ENCODE results near the gene CYB5R4. TPM values are rescaled to one million over a fixed set of nuclear protein-coding genes. Genes with fewer than 3 reads are reported as not detected.

CYB5R4 gene
- total RNA-seq, 1 experiment from 2014 or later = 17.5 TPM

- Mint-ChIP-seq H3K9me3 (peaks cover 0 to 5% of the 10 kb centered on the region in 2 experiments; a peak in 3 of 5 replicates), H3K27ac (no peak overlapping the region), H3K4me1 (no peaks in the 10 kb centered on the region), H3K4me3 (no peak overlapping the region), H3K36me3 (ENCODE audit: insufficient read depth in 1 of 3, low read depth in 3 of 3) (peaks cover 0 to 22% (median 9%) of the 10 kb centered on the region in 3 experiments; a peak in 5 of 7 replicates), H3K27me3 (ENCODE audit: low read depth) (no peaks in the 10 kb centered on the region)
- Histone ChIP-seq H3K9me3 (ENCODE audit: control insufficient read depth, low read depth, low read length) (no peaks in the 10 kb centered on the region), H3K4ac (ENCODE audit: low read depth, low read length) (no peak overlapping the region), H2BK120ac (ENCODE audit: low read depth, low read length, poor library complexity, severe bottlenecking) (no peak overlapping the region), H3K9ac (ENCODE audit: extremely low read depth, insufficient read length, low read length) (no peak overlapping the region), H4K8ac (replicated peaks; ENCODE audit: insufficient read length, low read depth, low read length) (no peak overlapping the region), H3K4me1 (ENCODE audit: insufficient read depth, low read length) (no peaks in the 10 kb centered on the region), H3K27ac (ENCODE audit: insufficient read length, low read depth, low read length) (no peak overlapping the region), H4K91ac (ENCODE audit: insufficient read length, low read depth, low read length) (no peak overlapping the region), H2BK5ac (ENCODE audit: insufficient read length, low read length) (no peak overlapping the region), H3K23ac (ENCODE audit: insufficient read length, low read depth, low read length) (no peak overlapping the region), H3K27me3 (ENCODE audit: insufficient read depth, low read length) (no peaks in the 10 kb centered on the region), H3T11ph (ENCODE audit: low read length) (no peak overlapping the region), H4K20me1 (ENCODE audit: control insufficient read depth, insufficient read depth, insufficient read length) (no peaks in the 10 kb centered on the region), H3K23me2 (ENCODE audit: insufficient read length, low read depth, low read length, poor library complexity, severe bottlenecking) (no peaks in the 10 kb centered on the region), H2BK20ac (ENCODE audit: low read depth, low read length, poor library complexity, severe bottlenecking) (no peak overlapping the region), H4K5ac (ENCODE audit: insufficient read length, low read depth, low read length) (no peak overlapping the region), H3K18ac (ENCODE audit: insufficient read length, low read depth, low read length) (no peak overlapping the region), H3K79me1 (ENCODE audit: insufficient read depth, low read depth, low read length, poor library complexity, severe bottlenecking) (peaks cover 7% of the 10 kb centered on the region), H3K79me2 (ENCODE audit: insufficient read depth, low read length) (no peaks in the 10 kb centered on the region; the same call in 1 of the 2 replicates), H3K4me2 (ENCODE audit: insufficient read depth, insufficient read length, low read length) (no peak overlapping the region), H3K56ac (ENCODE audit: insufficient read length, low read depth, low read length) (no peak overlapping the region), H2BK15ac (ENCODE audit: low read depth, low read length) (no peak overlapping the region), H2AK5ac (ENCODE audit: insufficient read length, low read length) (no peak overlapping the region), H2AFZ (ENCODE audit: low read length) (no peak overlapping the region), H3K14ac (ENCODE audit: insufficient read depth, low read length) (no peak overlapping the region), H2BK12ac (ENCODE audit: insufficient read length, low read depth, low read length) (no peak overlapping the region)
- DNase-seq = no peak
- WGBS (ENCODE audit: extremely low coverage, insufficient read length, low lambda C conversion rate) = no CpG with 5 or more reads among the region's 1 CpG
- no peak for TF ChIP-seq CTCF (conservative IDR thresholded peaks at IDR 0.05)
These were observed 42.1 kb downstream of the CYB5R4 start for GRCh38 chr6:83901624-83902023.

Measured in H9 (cell line).